Measurements from ENCODE around the gene ITGA2B.

GRCh38 chr17:44372036-44372435 is 17.4 kb downstream of the ITGA2B start:
- TF ChIP-seq CTCF (conservative IDR thresholded peaks at IDR 0.05; ENCODE audit: low read depth, low read length): no peak
- no peak for TF ChIP-seq EZH2 (IDR thresholded peaks at IDR 0.05; ENCODE audit: borderline replicate concordance, low read depth, low read length, poor library complexity, severe bottlenecking)

Data from A673 (cell line).